Loucy (cell line): ENCODE measurements around the gene ATP10B.

Source experiments
- CTCF ChIP-seq: fragments of 200-600 bp; sonication (generic); conservative IDR thresholded peaks from 2 replicates; pipeline ENCODE4 v1.5.1; 2014; ENCODE audit warnings: mild to moderate bottlenecking, antibody characterized with exemption, low read length
- EZH2phosphoT487 ChIP-seq: fragments of 200-600 bp; IDR thresholded peaks from 2 replicates; pipeline ENCODE4 v1.6.1; 2018; ENCODE audit warnings: antibody characterized with exemption, mild to moderate bottlenecking, moderate library complexity, borderline replicate concordance

DNA sequence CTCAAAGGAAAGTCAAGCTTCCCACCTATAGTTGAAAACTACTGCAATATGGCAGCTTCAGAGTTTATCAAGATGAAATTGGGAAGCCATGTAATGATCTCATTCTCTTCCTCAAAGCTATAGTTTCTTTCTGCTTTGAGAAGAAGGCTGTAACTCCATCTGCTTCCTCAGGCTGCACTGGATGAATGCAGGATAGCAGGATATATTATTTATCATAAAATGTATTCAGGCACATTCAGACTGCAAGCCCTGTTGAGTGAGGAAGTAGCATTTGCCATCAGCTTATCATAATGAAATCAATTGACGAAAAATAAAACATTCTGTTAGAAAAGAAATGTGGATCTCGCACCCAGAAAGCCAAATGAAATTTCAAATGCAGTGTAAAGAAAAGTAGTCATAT is 560 bp downstream of the ATP10B start:
- TF ChIP-seq CTCF (no peak), EZH2phosphoT487 (no peak)
